Fibroblast of lung (primary cell): Measurements from ENCODE around the gene ADPGK.
"Not testable (repeated sequence)": the region's sequence is repeated elsewhere in the genome, so short reads cannot be mapped to it uniquely, and the experiment has no call there.

Source experiments
- CTCF ChIP-seq, 2 donors: IDR thresholded peaks in 1 of 2; conservative IDR thresholded peaks in 1 of 2; 1 replicate in 1 of 2; 2 replicates in 1 of 2; pipeline ENCODE4 v1.5.1; 2011 to 2012; ENCODE audit warnings: low read length in 2 of 2, control low read depth in 1 of 2, inconsistent platforms in 1 of 2, low read depth in 1 of 2, mild to moderate bottlenecking in 1 of 2
- EZH2 ChIP-seq: IDR thresholded peaks from 2 replicates; pipeline ENCODE4 v1.5.1; 2012; ENCODE audit warnings: low read length, control low read depth, mild to moderate bottlenecking; ENCODE audit errors: missing control alignments

- not testable (repeated sequence) for TF ChIP-seq CTCF (conservative IDR thresholded peaks at IDR 0.05 in 1 of 2, IDR thresholded peaks at IDR 0.05 in 1 of 2; ENCODE audit: low read depth in 1 of 2, low read length in 2 of 2); EZH2
Observed at GRCh38 chr15:72807346-72807745, 23.8 kb upstream of the ADPGK start.
